GM12801 (cell line): ENCODE data around the gene ICE1.

ENCODE experiments used
- TF ChIP-seq, protein P1 (sequence below): IDR thresholded peaks from one replicate; pipeline ENCODE4 v1.5.1; 2011; ENCODE audit warnings: control low read depth; ENCODE audit not compliant: insufficient read length; ENCODE audit errors: extremely low read depth

ICE1 gene

GRCh38 chr5:5421961-5422818 is at the start of gene ICE1:
Gene ICE1, plus strand, starts transcription at chr5:5422677. Its CDS starts 239 bp downstream, at chr5:5422916.
- TF ChIP-seq, protein P1, sequence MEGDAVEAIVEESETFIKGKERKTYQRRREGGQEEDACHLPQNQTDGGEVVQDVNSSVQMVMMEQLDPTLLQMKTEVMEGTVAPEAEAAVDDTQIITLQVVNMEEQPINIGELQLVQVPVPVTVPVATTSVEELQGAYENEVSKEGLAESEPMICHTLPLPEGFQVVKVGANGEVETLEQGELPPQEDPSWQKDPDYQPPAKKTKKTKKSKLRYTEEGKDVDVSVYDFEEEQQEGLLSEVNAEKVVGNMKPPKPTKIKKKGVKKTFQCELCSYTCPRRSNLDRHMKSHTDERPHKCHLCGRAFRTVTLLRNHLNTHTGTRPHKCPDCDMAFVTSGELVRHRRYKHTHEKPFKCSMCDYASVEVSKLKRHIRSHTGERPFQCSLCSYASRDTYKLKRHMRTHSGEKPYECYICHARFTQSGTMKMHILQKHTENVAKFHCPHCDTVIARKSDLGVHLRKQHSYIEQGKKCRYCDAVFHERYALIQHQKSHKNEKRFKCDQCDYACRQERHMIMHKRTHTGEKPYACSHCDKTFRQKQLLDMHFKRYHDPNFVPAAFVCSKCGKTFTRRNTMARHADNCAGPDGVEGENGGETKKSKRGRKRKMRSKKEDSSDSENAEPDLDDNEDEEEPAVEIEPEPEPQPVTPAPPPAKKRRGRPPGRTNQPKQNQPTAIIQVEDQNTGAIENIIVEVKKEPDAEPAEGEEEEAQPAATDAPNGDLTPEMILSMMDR: no peak

DNA sequence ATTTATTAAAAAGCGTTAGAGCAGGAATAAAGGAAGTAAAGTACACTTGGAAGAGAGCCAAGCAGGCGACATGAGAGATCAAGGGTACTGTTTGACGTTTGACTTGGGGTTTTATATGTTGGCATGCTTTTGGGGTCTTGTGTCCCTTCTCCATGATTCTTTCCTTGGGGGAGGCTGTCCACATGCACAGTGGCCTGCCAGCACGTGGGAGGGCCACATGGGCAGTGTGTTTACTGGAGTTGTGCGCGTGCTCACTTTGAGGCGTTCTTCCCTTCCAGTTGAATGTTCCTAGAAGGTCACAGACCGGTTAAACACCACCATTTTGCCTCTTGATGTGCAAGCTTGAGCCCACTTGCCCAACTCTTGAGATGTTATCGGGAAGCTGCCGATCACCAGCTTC is 49.5 kb upstream of the ICE1 start:
- TF ChIP-seq, protein P1: no peak

- TF ChIP-seq, protein P1: no peak
Observed at GRCh38 chr5:5373351-5373989, 49.0 kb upstream of the ICE1 start.

GRCh38 chr5:5374009-5374715 is 48.3 kb upstream of the ICE1 start:
- TF ChIP-seq, protein P1: no peak

- TF ChIP-seq, protein P1: no peak
Observed at GRCh38 chr5:5377780-5378179, 44.7 kb upstream of the ICE1 start.

DNA sequence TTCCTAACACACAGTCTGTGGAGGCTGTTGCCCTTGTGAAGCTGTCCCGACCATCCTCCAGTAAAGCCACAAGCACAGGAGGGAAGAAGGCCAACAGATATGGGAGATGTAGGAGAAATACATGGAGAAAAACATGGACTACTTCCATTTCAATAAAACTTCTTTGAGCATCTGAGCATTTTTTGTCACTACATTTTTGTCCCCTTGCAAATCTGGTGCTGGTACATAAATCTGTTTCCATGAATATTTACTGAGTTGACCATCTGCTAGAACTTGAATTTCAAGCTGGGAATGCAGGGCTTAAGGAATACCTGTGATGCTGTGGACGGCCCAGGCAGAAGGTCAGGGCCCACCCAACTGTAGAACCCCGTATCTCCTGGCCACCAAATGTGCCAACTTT is 43.9 kb upstream of the ICE1 start:
- TF ChIP-seq, protein P1: no peak

- TF ChIP-seq, protein P1: no peak
Observed at GRCh38 chr5:5380298-5380697, 42.2 kb upstream of the ICE1 start.
